AG04449 (cell line): ENCODE measurements around the gene PKN1.
A peak's percentile ranks its signal among the peaks of the same experiment; 100 is the strongest.

Experiments
- CTCF ChIA-PET: fragments of 350-600 bp; formaldehyde crosslinking; extraction: SDS; loops from one replicate; lab custom pipeline; 2021; ENCODE audit warnings: antibody characterized with exemption; lab: Yijun Ruan, JAX
- POLR2A ChIA-PET: fragments of 400-600, 350-600 bp; formaldehyde crosslinking; extraction: SDS; loops from one replicate; lab custom pipeline; 2020; ENCODE audit warnings: antibody characterized with exemption, inconsistent platforms; lab: Yijun Ruan, JAX
- DNase-seq: peaks from one replicate; pipeline ENCODE4 v3.0.0-alpha.2; 2010; ENCODE audit warnings: low read depth, low spot score
- H3K4me3 ChIP-seq: 2 replicates; pipeline ENCODE4 v1.5.1; 2011; ENCODE audit warnings: low read depth, mild to moderate bottlenecking, control low read depth, low read length
- CTCF ChIP-seq: IDR thresholded peaks from one replicate; pipeline ENCODE4 v1.5.1; 2011; ENCODE audit warnings: mild to moderate bottlenecking, moderate library complexity, low read length, control low read depth, inconsistent platforms; ENCODE audit not compliant: insufficient read depth; ENCODE audit errors: missing control alignments

The PKN1 gene

GRCh38 chr19:14472202-14472938, 39.3 kb downstream of the PKN1 start:
- H3K4me3 ChIP-seq, result no peak overlapping the region
- CTCF ChIA-PET, result interaction anchor here (0.8 to 2.6 kb wide), 17 partner anchors 8 to 336 kb away, joined by 3 to 17 read pairs (median 7); partner anchors contain the start of genes ASF1B and GIPC1
- DNase-seq, result no peak
- TF ChIP-seq CTCF, result peak; percentile 96
- POLR2A ChIA-PET, result interaction anchor here (0.7 kb wide), 1 partner anchor 335 kb away, joined by 4 read pairs; no protein-coding TSS in a partner anchor

DNA sequence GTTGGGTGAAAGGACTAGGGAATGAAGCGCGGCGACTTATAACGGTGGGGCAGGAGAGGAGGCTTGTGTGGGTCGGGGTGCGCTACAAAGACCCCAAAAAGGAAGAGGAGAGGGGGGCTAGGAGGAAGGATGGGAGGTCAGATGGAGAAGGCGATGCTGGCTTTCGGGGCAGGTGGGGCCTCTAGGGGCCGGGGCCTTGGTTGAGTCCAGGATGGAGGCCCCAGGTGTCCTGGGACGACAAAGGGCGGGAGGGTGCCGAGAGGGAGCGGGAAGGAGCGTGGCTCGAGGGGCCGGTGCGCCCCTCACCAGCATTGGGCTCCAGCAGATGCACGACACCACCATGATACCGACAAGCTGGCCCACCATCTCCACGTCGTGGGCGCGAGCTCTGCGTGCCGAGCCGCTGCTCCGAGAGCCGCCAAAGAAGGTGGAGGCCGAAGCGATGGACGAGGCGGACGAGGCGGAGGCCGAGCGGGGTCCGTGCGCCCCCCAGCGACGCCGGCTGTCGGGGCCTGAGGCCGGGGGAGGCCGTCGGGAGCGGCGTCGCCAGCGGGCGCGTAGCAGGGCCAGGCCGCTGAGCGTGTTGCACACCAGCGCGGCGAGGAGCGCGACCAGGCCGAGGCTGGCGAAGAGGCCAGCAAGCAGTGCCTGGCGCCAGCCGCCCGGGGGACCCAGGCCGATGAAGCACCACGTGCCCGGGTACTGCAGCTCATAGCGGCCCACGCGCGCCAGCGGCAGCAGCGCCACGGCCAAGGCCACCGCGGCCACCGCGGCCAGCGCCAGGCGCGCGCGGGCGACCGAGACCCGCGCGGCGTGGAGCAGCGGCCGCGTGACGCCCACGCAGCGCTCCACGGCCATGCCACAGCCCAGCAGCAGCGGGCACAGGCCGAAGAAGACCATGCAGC, 40.2 kb downstream of the PKN1 start:
- ChIA-PET POLR2A (interaction anchor here (0.7 kb wide), 1 partner anchor 336 kb away, joined by 4 read pairs; no protein-coding TSS in a partner anchor), CTCF (interaction anchor here (0.8 to 2.6 kb wide), 14 partner anchors 7 to 337 kb away, joined by 3 to 17 read pairs (median 7); partner anchors contain the start of genes ASF1B and GIPC1)
- DNase-seq, result no peak
- no peak for TF ChIP-seq CTCF
- no peak overlapping the region for H3K4me3 ChIP-seq

DNA sequence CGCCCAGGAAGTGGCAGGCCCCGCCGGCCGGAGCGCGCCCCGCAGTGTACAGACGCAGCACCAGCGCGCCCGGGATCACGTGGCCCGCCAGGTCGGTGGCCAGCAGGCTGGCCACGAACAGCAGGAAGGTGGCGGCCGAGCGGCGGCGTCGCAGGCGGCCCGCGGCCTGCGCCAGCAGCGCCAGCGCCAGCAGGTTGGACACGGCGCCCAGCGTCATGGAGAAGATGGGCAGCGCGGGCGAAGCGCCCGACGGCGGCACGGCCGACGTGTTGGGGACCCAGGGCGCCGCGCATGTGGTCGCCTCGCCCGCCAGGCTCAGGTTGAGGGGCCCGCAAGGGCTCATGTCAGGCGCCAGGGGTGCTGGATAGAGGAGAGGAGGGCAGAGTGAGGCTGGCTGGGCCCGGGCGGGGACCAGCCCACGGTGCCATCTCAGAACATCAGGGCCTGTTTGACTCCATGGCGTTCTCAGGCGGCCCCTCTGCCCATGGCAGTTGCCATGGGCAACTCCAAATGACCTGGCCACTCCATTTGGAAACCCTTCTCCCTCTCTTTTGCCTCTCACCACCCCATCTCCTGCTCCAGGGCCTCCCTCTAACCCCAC, 41.0 kb downstream of the PKN1 start:
- ChIA-PET POLR2A (no interaction called here), CTCF (interaction anchor here (0.9 to 1.6 kb wide), 4 partner anchors 9 to 40 kb away, joined by 3 to 5 read pairs (median 4); no protein-coding TSS in a partner anchor)
- no peak overlapping the region for H3K4me3 ChIP-seq
- no peak for TF ChIP-seq CTCF
- no peak for DNase-seq

- no peak for DNase-seq
- ChIA-PET POLR2A (interaction anchor here (1.4 kb wide), 1 partner anchor 43 kb away, joined by 3 read pairs; the partner anchor contains the start of gene DNAJB1), CTCF (interaction anchor here (0.6 to 1.6 kb wide), 6 partner anchors 9 to 43 kb away, joined by 3 to 5 read pairs (median 3); partner anchors contain the start of gene GIPC1)
- no peak for TF ChIP-seq CTCF
- peak overlapping the region; percentile 46 for H3K4me3 ChIP-seq
Observed at GRCh38 chr19:14474827-14475226, 41.7 kb downstream of the PKN1 start.

- CTCF ChIA-PET, result interaction anchor here (0.6 to 1.6 kb wide), 5 partner anchors 8 to 44 kb away, joined by 3 to 5 read pairs (median 3); partner anchors contain the start of gene GIPC1
- peak within 1 kb of the TSS; percentile 46 for H3K4me3 ChIP-seq
- POLR2A ChIA-PET, result interaction anchor here (1.4 kb wide), 1 partner anchor 42 kb away, joined by 3 read pairs; the partner anchor contains the start of gene DNAJB1
- no peak for DNase-seq
- peak; percentile 61 for TF ChIP-seq CTCF
Observed at GRCh38 chr19:14475251-14476073, 42.4 kb downstream of the PKN1 start, which contains the start of gene PTGER1. PTGER1 (minus strand) TSS chr19:14475354; CDS start chr19:14474320, 1,034 bp downstream.
